Measurements from ENCODE around the gene TEX2.
"Not testable (repeated sequence)": the region's sequence is repeated elsewhere in the genome, so short reads cannot be mapped to it uniquely, and the experiment has no call there.

The TEX2 gene

GRCh38 chr17:64232466-64233262, 30.4 kb downstream of the TEX2 start:
- Mint-ChIP-seq H3K9me3 (ENCODE audit: low read depth) (no peaks in the 10 kb centered on the region), H3K4me3 (no peak overlapping the region), H3K36me3 (peaks cover 10% of the 10 kb centered on the region), H3K4me1 (ENCODE audit: low read depth) (peaks cover 16% of the 10 kb centered on the region), H3K27me3 (no peaks in the 10 kb centered on the region), H3K27ac (no peak overlapping the region)

DNA sequence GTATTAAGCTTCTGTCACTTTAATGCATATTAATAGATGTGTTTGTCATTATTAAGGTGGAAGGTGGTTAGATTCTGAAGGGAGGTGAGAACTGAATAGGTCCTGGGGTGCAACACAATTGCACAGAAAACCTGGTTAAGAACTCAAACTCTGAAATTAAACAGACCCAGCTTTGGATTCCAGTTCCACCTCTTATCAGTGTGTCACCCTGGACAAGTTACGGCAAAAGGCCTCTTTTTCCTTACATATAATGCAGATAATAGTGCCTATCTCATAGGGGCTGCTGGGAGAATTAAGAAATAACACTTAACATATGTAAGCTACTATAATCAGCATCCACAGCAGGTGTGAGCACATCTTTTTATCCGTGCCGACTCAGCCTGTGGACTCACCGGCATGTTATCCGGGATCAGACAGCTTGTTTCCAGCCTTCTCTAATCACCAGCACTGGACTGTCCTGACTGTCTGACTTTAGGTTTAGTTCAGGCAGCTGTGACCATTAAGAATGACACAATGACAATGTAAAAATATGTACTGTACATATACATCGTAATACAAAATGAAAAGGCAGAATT, 31.4 kb downstream of the TEX2 start:
- Mint-ChIP-seq H3K36me3 (peaks cover 6% of the 10 kb centered on the region), H3K4me1 (ENCODE audit: low read depth) (peaks cover 7% of the 10 kb centered on the region), H3K9me3 (ENCODE audit: low read depth) (no peaks in the 10 kb centered on the region)

GRCh38 chr17:64230791-64231408, 32.2 kb downstream of the TEX2 start:
- no peak overlapping the region for H3K27ac Mint-ChIP-seq

More for the DNA sequence above, 31.4 kb downstream of the TEX2 start:
- H3K4me3 Mint-ChIP-seq = no peak overlapping the region
- no peak overlapping the region for H3K27ac Mint-ChIP-seq
- H3K27me3 Mint-ChIP-seq = no peaks in the 10 kb centered on the region

GRCh38 chr17:64229815-64230728, 33.0 kb downstream of the TEX2 start:
- Mint-ChIP-seq H3K27me3 (no peaks in the 10 kb centered on the region), H3K4me3 (no peak overlapping the region), H3K9me3 (ENCODE audit: low read depth) (no peaks in the 10 kb centered on the region), H3K36me3 (peaks cover 4% of the 10 kb centered on the region), H3K4me1 (ENCODE audit: low read depth) (peaks cover 4% of the 10 kb centered on the region), H3K27ac (no peak overlapping the region)

More at GRCh38 chr17:64230791-64231408, 32.2 kb downstream of the TEX2 start:
- no peaks in the 10 kb centered on the region for H3K27me3 Mint-ChIP-seq
- no peaks in the 10 kb centered on the region for H3K9me3 Mint-ChIP-seq (ENCODE audit: low read depth)
- H3K4me1 Mint-ChIP-seq (ENCODE audit: low read depth) = peaks cover 6% of the 10 kb centered on the region
- H3K36me3 Mint-ChIP-seq = peaks cover 6% of the 10 kb centered on the region
- H3K4me3 Mint-ChIP-seq = no peak overlapping the region

GRCh38 chr17:64226132-64226531, 36.9 kb downstream of the TEX2 start:
- H3K27me3 Mint-ChIP-seq = no peaks in the 10 kb centered on the region
- H3K4me3 Mint-ChIP-seq = no peak overlapping the region
- H3K9me3 Mint-ChIP-seq (ENCODE audit: low read depth) = no peaks in the 10 kb centered on the region
- peaks cover 4% of the 10 kb centered on the region for H3K4me1 Mint-ChIP-seq (ENCODE audit: low read depth)
- H3K36me3 Mint-ChIP-seq = peaks cover 2% of the 10 kb centered on the region
- H3K27ac Mint-ChIP-seq = no peak overlapping the region

- Mint-ChIP-seq H3K9me3 (ENCODE audit: low read depth) (no peaks in the 10 kb centered on the region), H3K27ac (no peak overlapping the region), H3K4me3 (no peak overlapping the region), H3K4me1 (ENCODE audit: low read depth) (peaks cover 7% of the 10 kb centered on the region), H3K36me3 (peaks cover 5% of the 10 kb centered on the region), H3K27me3 (no peaks in the 10 kb centered on the region)
Observed at GRCh38 chr17:64225410-64225809, 37.6 kb downstream of the TEX2 start.

- H3K9me3 Mint-ChIP-seq (ENCODE audit: low read depth) = no peaks in the 10 kb centered on the region
- peaks cover 5% of the 10 kb centered on the region for H3K36me3 Mint-ChIP-seq
- H3K4me1 Mint-ChIP-seq (ENCODE audit: low read depth) = peaks cover 15% of the 10 kb centered on the region
- H3K4me3 Mint-ChIP-seq = no peak overlapping the region
- no peaks in the 10 kb centered on the region for H3K27me3 Mint-ChIP-seq
- H3K27ac Mint-ChIP-seq = no peak overlapping the region
Observed at GRCh38 chr17:64223931-64224629, 39.0 kb downstream of the TEX2 start.

- H3K9me3 Mint-ChIP-seq (ENCODE audit: low read depth) = no peaks in the 10 kb centered on the region
- H3K36me3 Mint-ChIP-seq = peaks cover 5% of the 10 kb centered on the region
Observed at GRCh38 chr17:64223283-64223682, 39.8 kb downstream of the TEX2 start.

GRCh38 chr17:64221679-64222078, 41.4 kb downstream of the TEX2 start:
- Mint-ChIP-seq H3K4me1 (ENCODE audit: low read depth) (peaks cover 35% of the 10 kb centered on the region), H3K27me3 (no peaks in the 10 kb centered on the region), H3K36me3 (peaks cover 5% of the 10 kb centered on the region), H3K9me3 (ENCODE audit: low read depth) (no peaks in the 10 kb centered on the region), H3K4me3 (no peak overlapping the region), H3K27ac (no peak overlapping the region)

More at GRCh38 chr17:64223283-64223682, 39.8 kb downstream of the TEX2 start:
- Mint-ChIP-seq H3K4me1 (ENCODE audit: low read depth) (peaks cover 21% of the 10 kb centered on the region), H3K27ac (no peak overlapping the region), H3K27me3 (no peaks in the 10 kb centered on the region), H3K4me3 (no peak overlapping the region)

GRCh38 chr17:64220604-64221003, 42.5 kb downstream of the TEX2 start:
- H3K27me3 Mint-ChIP-seq; H3K4me3 Mint-ChIP-seq; H3K36me3 Mint-ChIP-seq; H3K27ac Mint-ChIP-seq; H3K9me3 Mint-ChIP-seq (ENCODE audit: low read depth): not testable (repeated sequence)
- H3K4me1 Mint-ChIP-seq (ENCODE audit: low read depth) = peaks cover 44% of the 10 kb centered on the region

GRCh38 chr17:64219571-64219970, 43.5 kb downstream of the TEX2 start:
- Mint-ChIP-seq H3K9me3 (ENCODE audit: low read depth) (no peaks in the 10 kb centered on the region), H3K27ac (peak overlapping the region; percentile 22), H3K36me3 (peaks cover 3% of the 10 kb centered on the region), H3K4me3 (no peak overlapping the region), H3K27me3 (no peaks in the 10 kb centered on the region), H3K4me1 (ENCODE audit: low read depth) (peaks cover 44% of the 10 kb centered on the region)

DNA sequence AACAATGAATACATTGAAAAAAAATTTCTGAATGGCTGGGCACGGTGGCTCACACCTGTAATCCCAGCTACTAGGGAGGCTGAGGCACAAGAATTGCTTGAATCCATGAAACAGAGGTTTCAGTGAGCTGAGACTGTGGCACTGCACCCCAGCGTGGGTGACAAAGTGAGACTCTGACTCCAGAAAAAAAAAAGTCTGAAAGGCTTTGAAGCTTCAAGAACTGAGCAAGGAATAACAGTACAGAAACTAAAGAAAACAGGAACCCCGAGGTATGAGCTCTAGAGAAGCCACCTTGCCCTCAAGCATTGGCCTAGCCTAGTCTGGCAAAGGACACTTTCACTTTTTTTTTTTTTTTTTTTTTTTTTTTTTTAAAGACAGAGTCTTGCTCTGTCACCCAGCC, 45.0 kb downstream of the TEX2 start:
- peak overlapping the region; percentile 76 for H3K27ac Mint-ChIP-seq
- peaks cover 41% of the 10 kb centered on the region for H3K4me1 Mint-ChIP-seq (ENCODE audit: low read depth)
- no peaks in the 10 kb centered on the region for H3K9me3 Mint-ChIP-seq (ENCODE audit: low read depth)
- no peaks in the 10 kb centered on the region for H3K27me3 Mint-ChIP-seq
- H3K36me3 Mint-ChIP-seq = peaks cover 9% of the 10 kb centered on the region
- peak overlapping the region; percentile 51 for H3K4me3 Mint-ChIP-seq

DNA sequence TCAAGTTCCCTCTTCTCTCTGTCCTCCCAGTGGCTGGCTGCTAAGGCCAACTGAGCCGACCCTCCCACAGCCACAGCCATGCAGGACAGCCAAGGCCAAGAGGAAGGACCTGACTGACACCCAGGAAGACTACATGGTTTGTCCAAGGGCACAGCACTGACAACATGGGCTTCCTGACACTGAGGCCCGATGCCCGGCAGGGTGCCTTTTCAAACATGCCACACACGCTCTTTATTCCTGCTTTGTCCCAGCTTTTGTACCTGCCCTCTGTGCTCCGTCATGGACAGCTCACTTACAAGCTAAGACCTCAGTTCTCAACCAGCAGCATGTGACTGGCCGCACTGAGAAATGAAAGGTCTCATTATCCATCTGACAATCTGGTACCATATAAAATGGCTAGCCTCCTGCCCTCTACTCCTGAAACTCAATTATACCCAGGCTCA, 45.8 kb downstream of the TEX2 start:
- no peaks in the 10 kb centered on the region for H3K9me3 Mint-ChIP-seq (ENCODE audit: low read depth)
- H3K27ac Mint-ChIP-seq = peak overlapping the region; percentile 76
- H3K4me3 Mint-ChIP-seq = no peak overlapping the region
- H3K4me1 Mint-ChIP-seq (ENCODE audit: low read depth) = peaks cover 41% of the 10 kb centered on the region
- no peaks in the 10 kb centered on the region for H3K27me3 Mint-ChIP-seq
- H3K36me3 Mint-ChIP-seq = peaks cover 15% of the 10 kb centered on the region

Data from activated naive CD8-positive, alpha-beta T cell (primary cell).